Measurements from ENCODE around the gene TMA7. TPM values are rescaled to one million over a fixed set of nuclear protein-coding genes. Genes with fewer than 3 reads are reported as not detected.

Gene TMA7
- total and polyA plus RNA-seq, 2 of the 13 experiments (the other 11 are each of a cell fraction or from before 2014, with no cell fraction given) = 100 to 486 TPM

GRCh38 chr3:48397767-48398681 lies 42.0 kb upstream of the TMA7 start (continued):
- TF ChIP-seq ZNF142 (CRISPR knock-in tag; IDR thresholded peaks at IDR 0.05) (no peak), CCAR2 (optimal IDR thresholded peaks at IDR 0.05; ENCODE audit: low read depth, low read length) (no peak), ZNF317 (CRISPR knock-in tag; IDR thresholded peaks at IDR 0.05) (no peak), AFF4 (CRISPR knock-in tag; IDR thresholded peaks at IDR 0.05) (no peak), JUND (CRISPR knock-in tag; IDR thresholded peaks at IDR 0.05) (no peak), TRAFD1 (CRISPR knock-in tag; IDR thresholded peaks at IDR 0.05; ENCODE audit: borderline replicate concordance) (no peak), CENPT (CRISPR knock-in tag; IDR thresholded peaks at IDR 0.05; ENCODE audit: low read depth) (no peak), ZNF264 (CRISPR knock-in tag; IDR thresholded peaks at IDR 0.05) (no peak), NFAT5 (CRISPR knock-in tag; IDR thresholded peaks at IDR 0.05) (no peak), NFYC (CRISPR knock-in tag; IDR thresholded peaks at IDR 0.05) (no peak)
